Measurements from ENCODE around the gene MRPS7.
"Not testable (repeated sequence)": the region's sequence is repeated elsewhere in the genome, so short reads cannot be mapped to it uniquely, and the experiment has no call there.

Gene MRPS7

DNA sequence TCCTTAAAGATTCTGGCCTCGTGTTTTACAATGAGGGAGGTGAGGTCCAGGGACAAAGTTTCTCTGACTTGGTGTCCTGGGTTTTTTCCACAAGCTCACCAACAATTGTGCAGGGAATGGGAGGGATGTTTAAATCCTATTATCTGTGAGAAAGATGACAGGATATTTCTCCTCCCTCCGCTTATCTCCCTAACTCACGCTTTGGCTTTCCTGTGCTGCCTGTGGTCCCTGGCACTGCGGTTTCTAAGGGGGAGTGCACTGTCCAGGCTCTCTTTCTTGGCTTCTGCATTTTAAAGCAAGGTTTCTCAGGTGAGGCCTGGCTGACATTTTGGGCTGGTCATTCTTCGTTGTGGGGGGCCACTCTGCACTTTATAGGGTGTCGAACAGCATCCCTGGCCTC is 16.7 kb upstream of the MRPS7 start:
- no peak for DNase-seq

DNA sequence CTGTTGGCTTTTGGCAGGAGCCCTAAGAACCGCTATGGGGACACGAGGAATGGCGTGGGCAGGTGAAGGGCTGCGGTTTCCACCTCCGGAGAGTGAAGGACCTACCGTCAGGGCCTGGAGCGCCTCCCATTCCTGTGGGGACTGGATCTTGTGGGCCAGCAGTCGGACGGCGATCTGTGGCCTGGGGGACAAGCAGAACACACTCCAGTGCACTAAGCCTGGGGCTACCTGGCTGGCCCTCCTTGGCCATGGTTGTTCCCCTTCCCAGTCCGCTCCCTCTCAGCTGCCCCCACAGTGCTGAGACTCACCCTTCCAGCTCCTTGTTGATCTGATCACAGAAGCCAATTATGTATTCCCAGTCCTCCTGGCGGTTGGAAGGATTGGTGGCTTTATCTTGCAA is 15.3 kb upstream of the MRPS7 start:
- no peak for DNase-seq

DNA sequence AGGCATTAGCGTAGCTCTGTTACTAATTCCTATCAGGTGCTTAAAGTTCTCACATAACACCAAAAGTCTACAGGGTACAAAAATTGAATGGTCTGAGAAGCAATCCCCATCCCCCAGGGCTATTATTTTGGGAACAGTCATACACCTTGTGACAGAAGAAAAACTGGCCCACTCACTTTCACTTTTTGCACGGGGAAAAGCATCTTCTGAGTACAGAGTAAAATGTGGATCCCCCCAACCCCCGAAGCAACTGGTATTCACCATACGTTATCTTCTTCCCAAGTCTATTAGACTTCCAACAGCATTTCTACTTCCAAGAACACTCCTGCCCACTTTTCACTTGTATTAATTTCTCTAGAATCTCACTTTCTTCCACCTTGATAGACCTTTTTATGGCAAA is 12.1 kb upstream of the MRPS7 start:
- no peak for DNase-seq

DNA sequence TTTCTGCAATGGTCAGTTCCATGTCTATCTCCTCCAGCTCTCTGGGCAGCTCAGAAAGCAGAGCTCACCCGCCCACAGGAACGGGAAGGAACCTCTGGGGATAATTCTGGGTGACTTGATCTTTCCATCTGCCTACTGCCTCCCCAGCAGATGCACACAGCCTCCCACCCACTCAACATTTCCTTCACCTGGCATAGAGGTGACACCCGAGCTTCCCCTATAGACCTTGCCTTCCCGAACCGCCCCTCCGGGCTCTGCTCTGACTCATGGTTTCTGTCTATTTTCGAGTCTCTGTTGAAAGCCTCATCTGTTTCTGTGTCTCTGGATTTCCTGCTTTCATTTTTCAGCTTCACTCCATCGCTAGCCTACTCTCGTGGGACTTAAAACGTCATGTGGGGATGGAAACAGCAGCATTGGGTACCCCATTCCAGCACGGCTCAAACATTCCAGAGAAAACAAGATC is 11.6 kb upstream of the MRPS7 start:
- no peak for DNase-seq

DNA sequence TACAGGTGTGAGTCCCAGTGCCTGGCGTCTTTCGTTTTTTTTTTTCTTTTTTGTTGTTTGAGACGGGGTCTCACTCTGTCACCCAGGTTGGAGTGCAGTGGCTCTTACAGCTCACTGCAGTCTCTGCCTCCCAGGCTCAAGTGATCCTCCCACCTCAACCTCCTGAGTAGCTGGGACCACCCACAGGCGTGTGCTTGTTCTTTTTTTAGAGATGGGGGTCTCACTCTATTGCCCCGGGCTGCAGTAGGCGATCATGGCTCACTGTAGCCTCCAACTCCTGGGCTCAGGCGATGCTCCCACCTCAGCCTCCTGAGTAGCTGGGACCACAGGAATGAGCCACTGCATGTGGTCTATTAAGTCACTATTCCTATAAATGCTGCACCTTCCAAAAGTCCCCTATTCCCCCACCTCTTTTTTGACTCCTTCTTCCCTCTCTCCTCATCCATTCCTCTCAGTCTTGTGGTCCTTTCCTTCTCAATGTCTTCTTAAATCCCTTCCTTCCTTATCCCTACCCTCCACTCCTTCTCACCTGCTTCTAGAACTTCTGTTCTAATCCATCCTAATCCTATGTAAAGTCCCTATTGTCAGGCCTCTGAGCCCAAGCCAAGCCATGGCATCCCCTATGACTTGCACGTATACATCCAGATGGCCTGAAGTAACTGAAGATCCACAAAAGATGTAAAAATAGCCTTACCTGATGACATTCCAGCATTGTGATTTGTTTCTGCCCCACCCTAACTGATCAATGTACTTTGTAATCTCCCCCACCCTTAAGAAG is 9.5 kb upstream of the MRPS7 start:
- DNase-seq, result no peak

DNA sequence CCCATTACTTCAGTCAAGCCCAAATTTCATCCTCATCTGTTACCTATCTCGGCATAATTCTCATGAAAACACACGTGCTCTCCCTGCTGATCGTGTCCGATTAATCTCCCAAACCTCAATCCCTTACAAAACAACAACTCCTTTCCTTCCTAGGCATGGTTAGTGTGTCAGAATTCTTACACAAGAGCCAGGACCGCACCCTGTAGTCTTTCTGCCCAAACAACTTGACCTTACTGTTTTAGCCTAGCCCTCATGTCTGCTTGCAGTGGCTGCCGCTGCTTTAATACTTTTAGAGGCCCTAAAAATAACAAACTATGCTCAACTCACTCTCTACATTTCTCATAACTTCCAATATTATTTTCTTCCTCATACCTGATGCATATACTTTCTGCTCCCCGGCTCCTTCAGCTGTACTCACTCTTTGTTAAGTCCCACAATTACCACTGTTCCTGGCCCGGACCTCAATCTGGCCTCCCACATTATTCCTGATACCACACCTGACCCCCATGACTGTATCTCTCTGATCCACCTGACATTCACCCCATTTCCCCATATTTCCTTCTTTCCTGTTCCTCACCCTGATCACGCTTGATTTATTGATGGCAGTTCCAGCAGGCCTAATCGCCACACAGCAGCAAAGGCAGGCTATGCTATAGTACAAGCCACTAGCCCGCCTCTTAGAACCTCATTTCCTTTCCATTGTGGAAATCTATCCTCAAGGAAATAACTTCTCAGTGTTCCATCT is 5.6 kb upstream of the MRPS7 start:
- DNase-seq, result not testable (repeated sequence)

DNA sequence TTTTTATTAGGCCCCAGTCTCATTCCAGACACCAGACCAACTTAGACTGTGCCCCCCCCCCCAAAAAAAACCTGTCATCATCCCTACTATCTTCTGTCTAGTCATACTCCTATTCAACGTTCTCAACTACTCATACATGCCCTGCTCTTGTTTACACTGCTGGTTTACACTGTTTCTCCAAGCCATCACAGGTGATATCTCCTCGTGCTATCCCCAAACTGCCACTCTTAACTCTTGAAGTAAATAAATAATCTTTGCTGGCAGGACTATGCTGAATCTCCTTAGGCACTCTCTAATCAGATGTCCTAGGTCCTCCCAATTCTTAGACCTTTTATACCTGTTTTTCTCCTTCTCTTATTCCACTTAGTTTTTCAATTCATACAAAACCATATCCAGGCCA is 4.5 kb upstream of the MRPS7 start:
- DNase-seq, result not testable (repeated sequence)

DNA sequence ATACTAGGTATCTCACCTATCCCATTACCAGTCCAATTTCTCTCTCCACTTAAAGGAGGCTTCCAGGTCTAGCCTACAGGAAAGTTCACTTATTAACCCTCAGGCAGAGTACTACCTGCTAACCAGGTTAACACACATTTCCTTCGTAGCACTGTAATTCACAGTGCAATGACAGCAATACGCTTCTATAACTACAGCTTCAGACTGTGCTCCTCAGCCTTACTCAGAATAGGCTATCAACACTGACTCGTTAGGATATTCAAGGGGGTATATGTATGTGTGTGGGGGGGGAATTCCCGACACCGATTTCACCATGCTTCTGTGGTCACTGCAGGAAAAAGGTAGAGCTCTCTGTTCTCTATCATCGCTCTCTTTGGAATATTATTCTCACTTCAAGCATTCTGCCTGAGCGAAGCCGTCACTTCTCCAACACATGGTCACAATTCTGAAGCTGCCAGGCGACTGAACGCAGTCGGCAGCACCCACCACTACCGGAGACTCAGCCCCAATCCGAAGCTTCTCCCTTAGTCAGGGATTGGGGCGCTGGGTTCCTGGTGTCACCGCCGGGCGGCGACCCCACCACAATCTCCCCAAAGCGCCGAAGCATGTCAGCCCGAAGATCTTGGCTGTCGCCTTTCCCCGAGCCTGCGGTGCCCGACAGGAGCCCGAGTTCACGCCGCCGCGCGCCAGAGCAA is 891 bp upstream of the MRPS7 start:
- DNase-seq, result no peak

DNA sequence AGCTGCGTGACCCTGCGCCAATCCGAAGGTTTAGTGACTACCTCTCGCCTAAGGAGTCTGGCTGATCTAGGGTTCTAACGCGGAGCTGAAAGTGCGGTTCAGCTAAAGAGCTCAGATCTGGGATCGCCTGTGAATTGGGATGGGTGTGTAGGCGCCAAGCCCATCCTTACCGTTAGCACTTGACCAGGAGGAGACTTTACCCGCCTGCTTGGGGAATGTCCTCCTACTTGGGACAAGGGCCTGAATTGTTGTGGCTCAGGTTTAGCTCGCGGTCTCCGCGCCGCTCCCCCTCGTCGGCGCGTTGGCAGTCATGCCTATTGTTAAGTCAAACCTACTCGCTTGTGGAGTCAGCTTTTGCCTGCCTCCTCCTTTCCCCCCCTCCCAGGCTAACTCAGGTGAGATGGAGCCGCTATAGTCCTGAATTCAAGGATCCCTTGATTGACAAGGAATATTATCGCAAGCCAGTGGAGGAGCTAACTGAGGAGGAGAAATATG is 480 bp downstream of the MRPS7 start:
- no peak for DNase-seq

DNA sequence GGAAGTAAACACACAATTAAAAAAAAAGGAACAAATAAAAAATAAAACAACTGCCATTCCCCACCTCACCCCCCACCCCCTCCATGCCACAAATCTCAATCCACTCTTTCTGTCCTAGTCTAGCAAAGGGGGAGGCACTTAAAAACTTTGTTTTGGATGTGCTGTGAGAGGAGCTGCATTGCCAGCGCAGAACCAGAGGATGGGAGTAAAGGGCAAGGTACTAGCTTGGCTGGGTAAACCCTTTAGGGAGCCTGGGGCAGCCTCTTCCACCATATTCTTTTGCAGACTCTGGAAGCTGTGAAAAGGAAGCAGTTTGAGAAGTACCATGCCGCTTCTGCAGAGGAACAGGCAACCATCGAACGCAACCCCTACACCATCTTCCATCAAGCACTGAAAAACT is 1.4 kb downstream of the MRPS7 start:
- DNase-seq, result no peak

DNA sequence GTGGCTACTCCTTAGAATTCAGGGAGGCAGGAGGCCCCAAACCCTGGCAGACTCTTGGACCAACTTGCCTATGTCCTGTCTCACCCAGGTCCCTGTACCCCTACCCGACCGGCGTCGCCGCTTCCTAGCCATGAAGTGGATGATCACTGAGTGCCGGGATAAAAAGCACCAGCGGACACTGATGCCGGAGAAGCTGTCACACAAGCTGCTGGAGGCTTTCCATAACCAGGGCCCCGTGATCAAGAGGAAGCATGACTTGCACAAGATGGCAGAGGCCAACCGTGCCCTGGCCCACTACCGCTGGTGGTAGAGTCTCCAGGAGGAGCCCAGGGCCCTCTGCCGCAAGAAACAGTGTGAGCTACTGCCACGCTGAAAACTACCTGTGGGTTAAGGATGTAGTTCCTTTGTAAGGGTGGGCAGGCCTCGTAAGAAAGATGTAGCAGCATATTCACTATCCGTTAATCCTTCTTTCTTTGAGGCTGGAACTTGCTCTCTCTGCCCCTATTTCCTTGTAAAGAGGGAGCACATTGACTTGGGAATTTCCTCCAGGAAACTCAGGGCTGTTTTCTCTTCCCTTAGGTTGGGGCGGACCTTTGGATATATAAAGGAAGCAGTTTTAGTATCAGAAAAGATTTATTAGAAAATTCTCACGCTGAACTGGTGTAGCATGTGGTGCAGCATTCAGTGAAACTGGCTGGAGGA is 4.1 kb downstream of the MRPS7 start:
- no peak for DNase-seq

DNA sequence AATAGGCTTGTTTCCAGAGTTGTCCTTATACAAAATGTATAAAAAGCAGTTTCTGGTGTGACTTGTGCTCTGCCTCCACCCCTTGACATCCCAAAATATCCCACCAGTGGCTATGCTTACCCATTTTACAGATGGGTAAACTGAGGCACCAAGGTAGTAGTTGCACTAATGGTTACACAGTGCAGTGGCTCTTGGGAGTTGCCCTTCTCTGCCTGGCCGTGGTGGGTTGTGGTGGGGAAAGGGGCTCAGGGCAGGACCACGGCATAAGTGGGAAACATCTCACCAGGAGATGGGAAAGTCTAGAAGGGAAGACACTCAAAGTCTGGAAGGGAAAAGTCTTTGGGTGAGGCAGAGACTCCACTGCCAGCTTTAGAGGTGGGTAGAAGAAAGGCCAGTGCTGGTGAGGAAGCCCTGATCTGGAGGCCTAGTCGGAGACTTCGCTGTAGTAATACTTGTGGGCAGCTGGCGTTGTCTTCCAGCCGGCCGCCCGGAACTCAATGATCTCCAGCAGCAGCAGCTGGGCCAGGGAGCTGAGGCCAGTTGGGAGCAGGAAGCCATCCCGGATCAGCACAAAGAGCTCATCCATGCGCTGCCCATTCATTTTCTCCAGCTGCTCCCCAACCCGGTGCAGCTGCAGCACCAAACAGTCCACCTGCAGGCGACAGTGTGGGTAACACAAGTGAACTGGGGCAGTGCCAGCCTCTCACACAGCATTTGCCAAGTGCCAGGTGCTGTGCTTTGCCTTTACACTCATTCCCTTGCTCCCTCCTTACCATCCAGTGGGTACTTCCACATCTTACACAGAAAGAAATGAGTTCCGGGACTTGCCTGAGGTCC is 4.9 kb downstream of the MRPS7 start:
- DNase-seq, result peak; percentile 11

DNA sequence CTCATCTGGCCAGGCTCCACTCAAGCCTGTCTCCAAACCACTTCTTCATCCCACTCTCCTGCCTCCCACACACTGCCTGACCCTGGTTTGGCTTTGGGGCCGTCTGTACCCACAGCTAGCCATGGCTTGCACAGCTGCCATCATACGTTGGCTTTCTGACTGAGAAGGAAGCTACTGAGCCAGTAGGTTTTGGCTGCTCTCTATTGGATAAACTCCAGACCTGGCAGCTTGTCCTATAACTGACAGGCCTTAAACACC is 5.4 kb downstream of the MRPS7 start:
- DNase-seq, result no peak

DNA sequence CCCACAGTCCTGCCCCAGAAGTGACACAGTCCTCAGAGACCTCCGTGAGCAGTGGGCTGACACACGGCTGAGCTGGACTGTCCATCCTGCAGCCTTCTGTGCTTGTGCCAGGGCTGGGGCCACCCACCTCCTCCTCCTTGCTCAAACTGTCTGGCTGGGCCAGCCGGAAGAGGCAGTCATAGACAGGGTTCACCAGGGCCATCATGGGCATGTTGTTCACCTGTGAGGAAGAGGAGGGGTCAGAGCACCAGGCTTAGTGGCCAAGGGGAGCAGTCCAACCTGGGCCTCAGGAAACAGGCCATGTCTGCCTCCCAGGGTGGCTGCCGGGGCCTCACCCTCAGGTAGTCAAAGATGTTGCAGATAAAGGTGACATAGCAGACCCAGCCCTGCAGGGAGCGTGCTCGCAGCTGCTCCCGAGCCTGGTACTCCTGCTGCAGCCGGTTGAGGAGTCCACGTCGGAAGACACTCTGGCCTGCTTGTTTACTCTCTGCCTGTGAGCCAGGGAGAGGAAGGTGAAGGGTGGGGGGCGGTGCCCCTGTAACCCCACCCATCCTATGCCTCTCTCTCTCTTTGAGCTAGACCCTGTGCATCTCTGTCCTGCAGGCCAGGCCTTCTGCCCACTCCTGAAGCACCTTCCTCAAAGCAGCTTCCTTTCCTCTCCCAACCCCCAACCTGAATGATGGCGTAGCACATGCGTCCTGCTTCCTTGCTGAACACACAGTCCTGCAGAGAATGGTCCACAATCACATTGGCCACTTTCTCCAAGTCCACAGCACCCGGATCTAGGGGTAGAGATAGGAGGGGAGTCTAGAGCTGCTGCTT is 5.9 kb downstream of the MRPS7 start:
- peak; percentile 15 for DNase-seq

DNA sequence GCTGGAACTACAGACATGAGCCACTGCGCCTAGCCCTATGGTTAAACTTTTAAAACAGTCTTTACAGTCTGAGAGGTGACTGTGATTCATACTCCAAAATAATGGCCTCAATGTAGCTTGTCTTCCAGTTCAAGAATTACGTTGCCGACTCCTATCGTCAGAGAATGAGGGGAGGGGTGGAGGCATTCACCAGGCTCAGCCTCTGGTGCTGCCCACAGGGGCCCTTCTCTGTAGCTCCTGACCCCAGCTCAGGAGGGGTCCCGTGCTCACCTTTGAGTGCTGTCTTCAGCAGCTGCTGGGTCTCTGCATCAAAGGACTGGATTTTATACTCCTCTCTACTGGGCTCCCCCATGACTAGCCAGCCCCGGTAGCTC is 8.2 kb downstream of the MRPS7 start:
- DNase-seq, result no peak

DNA sequence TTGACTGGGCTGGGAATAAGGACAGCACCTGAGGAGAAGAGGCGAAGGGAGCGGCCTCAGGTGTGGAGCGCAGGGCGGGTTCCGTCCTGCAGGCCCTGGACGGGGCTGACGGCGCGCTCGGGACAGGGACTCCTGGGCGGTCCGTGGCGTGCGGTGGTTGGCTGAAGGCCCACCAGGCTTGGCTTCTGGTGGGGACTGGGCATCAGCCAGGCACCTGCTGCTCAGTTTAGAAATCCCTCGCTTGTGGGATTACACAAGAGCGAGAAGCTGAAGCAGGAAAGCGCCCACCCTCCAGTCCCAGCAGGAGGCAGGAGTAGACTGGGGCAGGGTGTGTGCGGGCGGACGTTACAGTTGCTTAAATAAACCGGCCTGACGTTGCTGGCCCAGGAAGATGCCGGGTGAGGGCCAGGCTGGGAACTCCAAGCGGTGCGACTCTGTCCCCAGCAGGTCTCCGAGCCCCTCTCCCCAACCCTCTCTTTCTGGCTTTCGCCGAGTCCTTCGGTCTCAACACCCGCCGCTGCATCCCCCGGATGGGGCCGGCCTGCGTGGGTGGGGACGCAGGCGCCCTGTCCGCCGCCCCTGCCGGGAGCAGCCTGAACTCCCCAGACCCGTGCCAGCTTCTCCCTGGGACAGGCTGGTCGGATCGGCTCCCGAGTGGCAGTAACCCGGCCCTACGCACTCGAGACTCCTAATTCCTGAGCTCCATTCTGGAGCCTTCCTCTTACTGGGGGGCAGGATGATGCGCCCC is 8.7 kb downstream of the MRPS7 start:
- peak; percentile 50 for DNase-seq

DNA sequence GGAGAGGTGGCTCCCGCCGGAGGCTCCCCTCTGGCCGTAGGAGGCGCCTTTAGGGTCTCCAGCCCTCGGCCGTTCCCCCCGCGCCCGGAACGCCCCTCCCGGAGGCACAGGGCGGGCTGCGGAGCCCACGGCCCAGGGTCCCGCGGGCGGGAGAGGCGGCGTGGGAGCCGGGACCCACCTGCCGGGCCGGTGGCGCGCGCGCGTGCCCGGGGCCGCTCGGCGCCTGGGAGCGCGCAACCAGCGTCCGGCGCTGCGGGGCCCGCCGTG is 9.2 kb downstream of the MRPS7 start, which contains the start of gene MIF4GD:
TSS of gene MIF4GD (minus strand) at position 266 of the 267 bp plus-strand sequence. CDS start 1,036 bp downstream, outside the sequence.
- no peak for DNase-seq

DNA sequence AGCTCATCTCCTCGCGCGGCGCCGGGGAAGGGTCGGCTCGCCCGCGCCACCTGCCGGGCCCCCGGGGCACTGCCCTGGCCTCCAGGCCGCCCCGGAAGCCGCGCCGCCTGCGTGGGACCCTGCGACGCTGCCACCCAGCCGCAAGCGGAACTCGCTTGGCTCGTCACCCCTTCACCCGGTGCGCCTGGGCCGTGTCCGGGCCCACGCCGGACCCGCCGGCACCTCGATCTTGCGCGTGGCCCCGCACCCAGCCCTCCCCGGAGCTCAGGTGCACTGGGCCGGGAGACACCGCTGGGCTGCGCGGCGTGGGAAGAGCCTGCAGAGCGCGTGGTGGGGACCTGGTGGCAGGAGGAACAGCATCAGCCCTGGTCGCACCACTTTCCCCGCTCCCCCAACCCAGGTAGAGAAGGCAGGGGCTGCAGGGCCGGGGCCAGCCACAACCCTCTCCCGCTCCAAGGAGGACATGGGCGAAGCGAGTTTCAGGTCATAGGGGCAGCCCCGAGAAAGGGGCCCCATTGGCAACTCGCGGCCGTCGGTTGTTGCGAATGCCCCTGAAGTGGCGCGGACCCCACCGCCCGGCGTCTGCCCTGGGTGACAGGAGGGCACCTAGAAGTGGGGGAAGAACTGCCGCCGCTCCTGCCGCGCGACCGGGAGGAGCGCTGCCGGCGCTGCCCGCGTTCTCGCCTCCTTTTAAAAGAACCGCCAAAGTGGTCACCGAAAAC is 9.7 kb downstream of the MRPS7 start:
- DNase-seq, result peak; percentile 62

DNA sequence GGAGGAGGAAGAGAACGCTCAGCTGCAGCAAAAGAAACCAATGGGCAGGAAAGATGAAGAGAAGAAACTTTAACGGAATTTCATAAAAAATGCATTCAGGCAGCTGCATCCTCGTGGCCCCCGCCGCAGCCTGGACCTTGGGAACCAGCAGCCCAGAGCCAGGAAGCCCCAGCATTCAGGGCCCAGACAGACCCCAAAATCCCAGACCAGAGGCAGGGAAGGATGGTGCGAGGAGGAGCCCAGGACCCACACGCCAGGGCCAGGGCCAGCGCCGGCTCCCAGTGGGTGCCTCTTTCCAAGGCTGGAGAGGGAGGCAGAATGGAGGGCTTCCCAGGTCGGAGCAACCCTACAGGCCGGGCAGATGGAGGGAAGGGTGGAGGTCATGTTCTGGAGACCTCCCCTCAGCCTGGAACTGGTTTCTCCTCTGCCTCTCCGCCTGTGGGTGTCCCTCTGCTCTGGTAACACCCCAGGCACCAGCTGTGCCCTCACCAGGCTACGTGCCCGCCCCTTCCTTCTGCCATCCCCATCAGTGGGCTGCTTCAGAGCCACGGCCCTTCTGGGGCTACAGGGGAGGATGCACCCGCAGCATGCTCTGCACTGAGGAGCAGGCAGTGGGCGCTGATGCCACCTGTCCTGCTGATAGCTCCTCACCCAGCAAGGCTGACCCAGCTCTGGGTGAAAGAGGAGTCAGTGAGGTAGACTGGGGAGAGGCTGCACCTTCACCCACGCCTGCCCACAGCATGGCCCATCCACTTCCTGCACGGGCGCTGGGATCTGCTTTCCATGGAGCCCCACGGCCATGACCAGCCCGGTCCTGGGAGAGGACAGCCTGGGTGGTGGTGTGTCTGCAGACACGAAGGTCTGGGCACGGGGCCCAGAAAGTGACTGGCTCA is 10.5 kb downstream of the MRPS7 start:
- DNase-seq, result no peak

All from NCI-H1092 treated with DMSO at 0.1 percent for 48 hours (cell line).